ENCODE results near the gene KIZ.

Gene KIZ

DNA sequence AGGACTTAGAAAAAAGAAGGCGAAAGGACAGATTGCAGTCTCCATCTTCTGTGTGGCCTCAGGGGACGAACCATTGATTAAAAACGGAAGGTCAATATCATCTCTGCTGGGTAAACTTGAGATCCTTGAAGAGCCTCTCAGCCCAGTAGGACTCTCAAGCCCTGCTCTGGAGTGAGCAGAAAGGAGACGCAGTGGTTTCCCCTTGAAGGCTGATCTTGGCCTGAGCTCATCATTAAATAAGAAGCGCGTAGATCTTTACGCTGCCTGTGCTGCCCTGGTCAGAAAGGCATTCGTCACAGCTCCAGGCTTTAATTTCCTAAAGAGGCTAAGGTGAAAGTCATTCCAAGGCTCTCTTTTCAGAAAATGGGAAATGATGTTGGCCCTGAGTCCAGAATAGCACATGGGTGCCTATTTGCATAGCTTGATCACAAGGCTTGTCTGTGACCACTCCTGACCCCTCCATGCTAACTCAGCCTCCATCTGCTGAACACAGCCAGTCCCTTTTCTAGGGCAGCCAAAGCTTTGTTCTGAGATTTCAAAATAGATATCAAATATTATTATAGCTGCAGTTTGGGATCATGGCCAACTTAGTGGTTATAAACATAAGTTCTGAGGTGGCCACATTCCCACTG lies 148.0 kb downstream of the KIZ start:
- Histone ChIP-seq H3K4me1 (ENCODE audit: insufficient read depth, low read length) (no peaks in the 10 kb centered on the region; the same call in 1 of the 2 replicates), H3K9ac (ENCODE audit: low read depth, low read length) (no peak overlapping the region), H3K36me3 (ENCODE audit: insufficient read depth, low read length) (no peaks in the 10 kb centered on the region), H3K9me3 (ENCODE audit: control insufficient read depth, insufficient read depth, low read length) (no peaks in the 10 kb centered on the region)

DNA sequence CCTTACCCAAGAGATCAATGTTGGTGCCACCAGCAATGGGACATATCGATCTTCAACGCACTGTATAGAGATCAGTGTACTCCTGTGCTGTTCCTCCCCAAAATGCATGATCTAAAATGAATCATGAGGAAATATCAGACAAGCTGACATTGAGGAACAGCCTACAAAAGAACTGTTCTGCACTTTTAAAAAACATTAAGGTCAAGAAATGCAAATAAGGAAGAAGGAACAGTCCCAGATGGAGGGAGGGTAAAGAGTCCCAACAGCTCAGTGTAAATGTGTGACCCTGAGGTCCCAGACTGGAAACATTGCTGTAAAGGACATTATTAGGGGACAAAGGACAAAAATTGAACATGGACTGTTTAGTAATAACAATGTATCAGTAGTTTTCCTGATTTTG lies 152.9 kb downstream of the KIZ start:
- no peaks in the 10 kb centered on the region for H3K9me3 ChIP-seq (ENCODE audit: control insufficient read depth, insufficient read depth, low read length)
- H3K9ac ChIP-seq (ENCODE audit: low read depth, low read length): no peak overlapping the region
- H3K36me3 ChIP-seq (ENCODE audit: insufficient read depth, low read length): no peaks in the 10 kb centered on the region
- no peaks in the 10 kb centered on the region for H3K4me1 ChIP-seq (ENCODE audit: insufficient read depth, low read length)

DNA sequence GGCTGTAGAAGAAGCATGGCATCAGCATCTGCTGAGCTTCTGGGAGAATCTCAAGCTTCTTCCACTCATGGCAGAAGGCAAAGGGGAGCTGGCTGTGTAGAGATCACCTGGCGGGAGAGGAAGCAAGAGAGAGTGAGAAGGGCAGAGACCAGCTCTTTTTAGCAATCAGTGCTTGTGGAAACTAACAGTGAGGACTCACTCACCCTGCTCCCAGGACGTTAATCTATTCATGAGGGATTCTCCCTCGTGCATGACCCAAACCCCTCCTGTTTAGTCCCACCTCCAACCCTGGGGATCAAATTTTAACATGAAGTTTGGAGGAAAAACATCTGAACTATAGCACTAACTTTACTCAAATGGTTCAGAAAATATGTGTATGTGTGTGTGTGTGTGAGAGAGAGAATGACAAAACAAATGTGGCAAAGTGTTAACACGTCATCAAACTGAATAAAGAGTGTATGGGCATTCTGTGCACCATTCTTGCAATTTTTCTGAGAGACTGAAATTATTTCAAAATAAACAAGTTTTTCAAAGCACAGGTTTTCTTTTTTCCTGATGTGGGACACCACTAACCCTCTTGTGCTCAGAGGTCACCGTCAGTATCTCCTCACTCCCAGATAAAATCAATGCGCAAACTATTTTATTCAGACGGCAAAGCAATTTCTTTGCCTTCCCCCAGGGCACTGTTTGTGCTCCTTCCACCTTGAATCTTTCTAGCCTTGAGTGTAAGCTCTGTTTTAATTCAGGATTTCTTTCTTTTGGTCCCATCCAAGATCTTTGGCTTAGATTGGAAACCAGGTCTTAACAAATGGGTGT lies 154.0 kb downstream of the KIZ start:
- Histone ChIP-seq H3K4me1 (ENCODE audit: insufficient read depth, low read length) (no peaks in the 10 kb centered on the region), H3K9ac (ENCODE audit: low read depth, low read length) (no peak overlapping the region), H3K36me3 (ENCODE audit: insufficient read depth, low read length) (no peaks in the 10 kb centered on the region), H3K9me3 (ENCODE audit: control insufficient read depth, insufficient read depth, low read length) (no peaks in the 10 kb centered on the region)

- H3K4me1 ChIP-seq (ENCODE audit: insufficient read depth, low read length): no peaks in the 10 kb centered on the region
- H3K36me3 ChIP-seq (ENCODE audit: insufficient read depth, low read length): no peaks in the 10 kb centered on the region
Observed at GRCh38 chr20:21280522-21281016, 154.7 kb downstream of the KIZ start.

GRCh38 chr20:21286775-21287174 lies 160.9 kb downstream of the KIZ start:
- no peak overlapping the region for H3K9ac ChIP-seq (ENCODE audit: low read depth, low read length)
- H3K36me3 ChIP-seq (ENCODE audit: insufficient read depth, low read length): no peaks in the 10 kb centered on the region
- H3K4me1 ChIP-seq (ENCODE audit: insufficient read depth, low read length): no peaks in the 10 kb centered on the region
- no peaks in the 10 kb centered on the region for H3K9me3 ChIP-seq (ENCODE audit: control insufficient read depth, insufficient read depth, low read length)

More at GRCh38 chr20:21280522-21281016, 154.7 kb downstream of the KIZ start:
- H3K9me3 ChIP-seq (ENCODE audit: control insufficient read depth, insufficient read depth, low read length): no peaks in the 10 kb centered on the region
- H3K9ac ChIP-seq (ENCODE audit: low read depth, low read length): no peak overlapping the region

DNA sequence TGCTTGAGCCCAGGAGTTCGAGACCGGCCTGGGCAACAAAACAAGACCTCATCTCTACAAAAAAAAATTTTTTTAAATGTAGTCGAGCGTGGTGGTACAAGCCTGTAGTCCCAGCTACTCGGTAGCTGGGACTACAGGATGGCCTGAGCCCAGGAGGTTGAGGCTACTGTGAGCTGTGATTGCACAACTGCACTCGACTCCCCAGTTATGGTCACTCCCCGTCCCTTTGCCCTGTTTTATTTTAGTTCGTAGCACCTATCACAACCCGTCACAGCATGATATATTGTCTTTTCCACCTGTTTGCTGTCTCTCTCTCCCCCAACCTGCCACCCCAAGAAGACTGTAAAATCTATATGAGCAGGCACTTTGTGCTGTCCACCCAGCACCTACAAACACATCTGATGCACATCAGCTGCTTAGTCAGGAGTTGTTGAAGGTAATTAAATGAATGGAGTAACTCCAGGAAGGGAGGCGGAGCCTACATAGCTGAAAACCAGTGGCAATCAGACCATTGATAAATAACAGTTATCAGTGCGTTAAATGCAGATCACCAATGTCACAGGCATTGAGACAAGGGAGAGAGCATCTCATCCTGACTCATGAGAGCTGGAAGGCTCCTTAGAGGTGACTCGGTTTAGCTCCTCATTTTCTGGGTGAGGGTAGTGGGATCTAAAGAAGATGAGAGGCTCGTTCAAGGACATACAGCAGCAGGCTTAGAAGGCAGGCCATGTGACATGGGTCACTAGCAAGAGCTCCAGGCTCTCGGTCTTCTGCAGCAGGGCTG lies 162.9 kb downstream of the KIZ start:
- no peaks in the 10 kb centered on the region for H3K36me3 ChIP-seq (ENCODE audit: insufficient read depth, low read length)
- H3K9me3 ChIP-seq (ENCODE audit: control insufficient read depth, insufficient read depth, low read length): no peaks in the 10 kb centered on the region
- no peak overlapping the region for H3K9ac ChIP-seq (ENCODE audit: low read depth, low read length)
- no peaks in the 10 kb centered on the region for H3K4me1 ChIP-seq (ENCODE audit: insufficient read depth, low read length)

DNA sequence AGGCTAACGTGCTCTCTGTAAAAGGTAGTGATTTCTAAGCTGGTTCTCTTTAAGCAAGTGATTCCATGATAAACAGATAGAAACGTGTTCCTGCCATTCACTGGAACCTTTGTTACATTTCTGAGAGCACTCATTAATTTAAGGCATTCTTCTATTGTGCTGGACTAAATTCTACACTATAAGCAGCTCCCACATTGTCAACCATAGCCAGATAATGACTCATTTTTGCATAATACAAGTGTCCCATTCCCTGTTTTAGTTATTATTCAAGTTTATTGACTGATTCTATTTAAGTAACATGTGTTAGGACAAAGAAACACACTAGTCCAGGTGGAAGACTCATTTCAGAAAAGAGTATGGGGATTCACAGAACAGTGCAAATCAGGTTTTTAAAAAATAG lies 163.8 kb downstream of the KIZ start:
- H3K9me3 ChIP-seq (ENCODE audit: control insufficient read depth, insufficient read depth, low read length): no peaks in the 10 kb centered on the region
- no peaks in the 10 kb centered on the region for H3K36me3 ChIP-seq (ENCODE audit: insufficient read depth, low read length)
- H3K4me1 ChIP-seq (ENCODE audit: insufficient read depth, low read length): no peaks in the 10 kb centered on the region
- no peak overlapping the region for H3K9ac ChIP-seq (ENCODE audit: low read depth, low read length)

DNA sequence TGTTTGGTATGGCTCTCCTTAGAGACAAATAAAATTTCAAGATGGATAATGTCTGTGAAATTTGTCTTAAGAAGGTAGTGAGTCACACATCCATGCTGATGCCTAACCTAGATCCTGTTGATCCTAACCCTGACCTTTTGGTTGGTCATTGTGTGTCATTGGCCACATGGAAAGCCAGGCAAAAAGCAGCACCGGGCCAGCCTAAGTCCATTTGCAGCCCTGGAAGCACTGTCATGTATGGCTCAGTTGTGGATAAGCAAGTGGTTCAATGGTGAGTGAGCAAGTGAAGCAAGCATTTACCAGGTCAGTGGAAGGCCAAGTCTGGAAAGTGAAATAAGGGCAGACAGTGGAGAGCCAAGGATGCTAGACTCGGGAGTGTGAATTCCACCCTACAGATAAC lies 165.1 kb downstream of the KIZ start:
- Histone ChIP-seq H3K36me3 (ENCODE audit: insufficient read depth, low read length) (no peaks in the 10 kb centered on the region), H3K9me3 (ENCODE audit: control insufficient read depth, insufficient read depth, low read length) (no peaks in the 10 kb centered on the region), H3K9ac (ENCODE audit: low read depth, low read length) (no peak overlapping the region)

DNA sequence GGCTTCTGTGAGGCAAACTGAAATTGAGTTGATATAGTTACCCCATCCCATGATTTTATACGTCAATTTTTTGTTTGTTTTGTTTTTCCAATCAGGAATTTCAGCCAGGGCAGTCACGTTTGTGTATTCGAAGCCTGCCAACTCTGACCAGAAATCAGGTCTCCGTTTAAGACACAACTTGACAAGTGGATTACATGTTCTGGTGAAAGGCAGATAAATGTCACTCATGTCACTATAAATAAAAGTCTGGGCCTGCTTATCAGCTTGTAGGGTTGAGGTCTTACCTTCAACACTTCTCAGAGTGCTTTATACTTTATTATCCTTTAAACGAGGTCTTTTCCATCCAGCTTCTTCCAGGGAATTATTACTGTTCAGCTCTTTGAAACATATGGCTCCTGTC lies 168.9 kb downstream of the KIZ start:
- Histone ChIP-seq H3K36me3 (ENCODE audit: insufficient read depth, low read length) (no peaks in the 10 kb centered on the region), H3K9me3 (ENCODE audit: control insufficient read depth, insufficient read depth, low read length) (no peaks in the 10 kb centered on the region), H3K4me1 (ENCODE audit: insufficient read depth, low read length) (no peaks in the 10 kb centered on the region), H3K9ac (ENCODE audit: low read depth, low read length) (no peak overlapping the region)

More for the DNA sequence above, 165.1 kb downstream of the KIZ start:
- no peaks in the 10 kb centered on the region for H3K4me1 ChIP-seq (ENCODE audit: insufficient read depth, low read length)
